Fibroblast of lung (primary cell): ENCODE results near the gene MAK. TPM values are rescaled to one million over a fixed set of nuclear protein-coding genes. Genes with fewer than 3 reads are reported as not detected.

Experiments
- DNase-seq, 2 donors: peaks; one replicate each; pipeline versions ENCODE4 v3.0.0 to v3.0.0-alpha.2; 2010; ENCODE audit warnings: low read depth in 2 of 2
- H2AFZ ChIP-seq: 2 replicates; pipeline ENCODE4 v1.5.1; 2012; ENCODE audit warnings: low read length, control low read depth, inconsistent platforms
- H3K27ac ChIP-seq: 2 replicates; pipeline ENCODE4 v1.5.1; 2011; ENCODE audit warnings: low read length, control low read depth; ENCODE audit not compliant: insufficient read depth
- H3K27me3 ChIP-seq: 2 replicates; pipeline ENCODE4 v1.5.1; 2011; ENCODE audit warnings: mild to moderate bottlenecking, low read length; ENCODE audit not compliant: control insufficient read depth, insufficient read depth
- H3K36me3 ChIP-seq: 2 replicates; pipeline ENCODE4 v1.5.1; 2011; ENCODE audit warnings: low read length; ENCODE audit not compliant: control insufficient read depth, insufficient read depth
- H3K4me1 ChIP-seq: 2 replicates; pipeline ENCODE4 v1.5.1; 2011; ENCODE audit warnings: low read length; ENCODE audit not compliant: control insufficient read depth, insufficient read depth; ENCODE audit errors: extremely low read depth
- H3K4me2 ChIP-seq: 2 replicates; pipeline ENCODE4 v1.5.1; 2011; ENCODE audit warnings: low read length, control low read depth; ENCODE audit not compliant: insufficient read depth; ENCODE audit errors: extremely low read depth
- H3K4me3 ChIP-seq, 4 experiments: fragments of 200-600 bp in 1 of 4; sonication (generic) in 1 of 4; replicated peaks in 1 of 4; 2 replicates each; pipeline ENCODE4 v1.5.1; 2011 to 2016; ENCODE audit warnings: low read length in 4 of 4, low read depth in 3 of 4, mild to moderate bottlenecking in 3 of 4, control low read depth in 2 of 4, inconsistent platforms in 1 of 4, mixed read lengths in 1 of 4; ENCODE audit not compliant: insufficient read depth in 1 of 4; ENCODE audit errors: control extremely low read depth in 1 of 4
- H3K79me2 ChIP-seq: 2 replicates; pipeline ENCODE4 v1.5.1; 2012; ENCODE audit warnings: mild to moderate bottlenecking, low read length, inconsistent platforms; ENCODE audit not compliant: control insufficient read depth, insufficient read depth
- H3K9ac ChIP-seq: 2 replicates; pipeline ENCODE4 v1.5.1; 2011; ENCODE audit warnings: mild to moderate bottlenecking, low read length, control low read depth; ENCODE audit not compliant: insufficient read depth
- H3K9me3 ChIP-seq: 2 replicates; pipeline ENCODE4 v1.5.1; 2012; ENCODE audit warnings: low read depth, low read length; ENCODE audit not compliant: control insufficient read depth, insufficient read depth
- H4K20me1 ChIP-seq: 2 replicates; pipeline ENCODE4 v1.5.1; 2011; ENCODE audit warnings: low read length; ENCODE audit not compliant: control insufficient read depth, insufficient read depth; ENCODE audit errors: extremely low read depth
- CTCF ChIP-seq, 2 donors: IDR thresholded peaks in 1 of 2; conservative IDR thresholded peaks in 1 of 2; 1 replicate in 1 of 2; 2 replicates in 1 of 2; pipeline ENCODE4 v1.5.1; 2011 to 2012; ENCODE audit warnings: low read length in 2 of 2, control low read depth in 1 of 2, inconsistent platforms in 1 of 2, low read depth in 1 of 2, mild to moderate bottlenecking in 1 of 2
- EZH2 ChIP-seq: IDR thresholded peaks from 2 replicates; pipeline ENCODE4 v1.5.1; 2012; ENCODE audit warnings: low read length, control low read depth, mild to moderate bottlenecking; ENCODE audit errors: missing control alignments
- polyA plus RNA-seq, 2 donors: library from polyadenylated mRNA; depleted of rRNA in 1 of 2; stranded (reverse) in 1 of 2; unstranded in 1 of 2; fragments of >200 nt; gene quantifications; 2 replicates each; pipeline ENCODE4 v1.2.1, GENCODE V29; 2011 to 2012; ENCODE audit warnings: missing spikeins in 1 of 2
- total RNA-seq: library from RNA; depleted of rRNA; stranded (reverse); fragments of >200 nt; gene quantifications from 2 replicates; pipeline ENCODE4 v1.2.1, GENCODE V29; 2014

The MAK gene
- total and polyA plus RNA-seq, 2 donors (not counting 1 experiment from before 2014, with no cell fraction given), result 0.01 TPM; not detected in 1

- no peak overlapping the region for H3K27ac ChIP-seq
- TF ChIP-seq EZH2, result no peak
- TF ChIP-seq CTCF (conservative IDR thresholded peaks at IDR 0.05 in 1 of 2, IDR thresholded peaks at IDR 0.05 in 1 of 2; ENCODE audit: low read depth in 1 of 2, low read length in 2 of 2), result no peak
- no peak overlapping the region for H3K4me3 ChIP-seq
- H3K4me1 ChIP-seq, result no peaks in the 10 kb centered on the region
- H3K9me3 ChIP-seq, result no peaks in the 10 kb centered on the region
- H4K20me1 ChIP-seq, result no peaks in the 10 kb centered on the region
- no peaks in the 10 kb centered on the region for H3K36me3 ChIP-seq
- no peak overlapping the region for H3K9ac ChIP-seq
- no peaks in the 10 kb centered on the region for H3K27me3 ChIP-seq
- H3K79me2 ChIP-seq, result no peaks in the 10 kb centered on the region
- no peak for DNase-seq
- H3K4me2 ChIP-seq, result no peak overlapping the region
- H2AFZ ChIP-seq, result no peak overlapping the region
Observed at GRCh38 chr6:10769419-10769818, 68.9 kb downstream of the MAK start.

GRCh38 chr6:10763006-10763405 lies 75.3 kb downstream of the MAK start:
- Histone ChIP-seq H3K36me3 (no peaks in the 10 kb centered on the region), H3K27me3 (no peaks in the 10 kb centered on the region), H3K9me3 (no peaks in the 10 kb centered on the region), H3K9ac (no peak overlapping the region), H4K20me1 (no peaks in the 10 kb centered on the region), H3K4me2 (no peak overlapping the region), H3K79me2 (no peaks in the 10 kb centered on the region), H3K27ac (no peak overlapping the region), H3K4me3 (no peak overlapping the region), H3K4me1 (peaks cover 3% of the 10 kb centered on the region), H2AFZ (no peak overlapping the region)
- peak; percentile 50 to 87 for DNase-seq
- TF ChIP-seq EZH2 (no peak), CTCF (conservative IDR thresholded peaks at IDR 0.05 in 1 of 2, IDR thresholded peaks at IDR 0.05 in 1 of 2; ENCODE audit: low read depth in 1 of 2, low read length in 2 of 2) (no peak)

- peak overlapping the region; percentile 1 for H3K27ac ChIP-seq
- H3K27me3 ChIP-seq, result no peaks in the 10 kb centered on the region
- H3K4me1 ChIP-seq, result peaks cover 3% of the 10 kb centered on the region
- no peaks in the 10 kb centered on the region for H4K20me1 ChIP-seq
- TF ChIP-seq EZH2 (no peak), CTCF (conservative IDR thresholded peaks at IDR 0.05 in 1 of 2, IDR thresholded peaks at IDR 0.05 in 1 of 2; ENCODE audit: low read depth in 1 of 2, low read length in 2 of 2) (no peak)
- peak; percentile 60 to 95 for DNase-seq
- no peak overlapping the region for H3K4me3 ChIP-seq
- no peaks in the 10 kb centered on the region for H3K79me2 ChIP-seq
- H3K4me2 ChIP-seq, result peak overlapping the region; percentile 6
- H3K36me3 ChIP-seq, result no peaks in the 10 kb centered on the region
- H3K9me3 ChIP-seq, result no peaks in the 10 kb centered on the region
- H2AFZ ChIP-seq, result no peak overlapping the region
- no peak overlapping the region for H3K9ac ChIP-seq
Observed at GRCh38 chr6:10759884-10760329, 78.4 kb downstream of the MAK start.
